ENCODE measurements around the gene TACR1. TPM values are rescaled to one million over a fixed set of nuclear protein-coding genes. Genes with fewer than 3 reads are reported as not detected.

Gene TACR1
- total and polyA plus RNA-seq, 2 of the 4 experiments (the other 2 are of a cell fraction), result under 0.01 to 0.09 TPM

GRCh38 chr2:75076088-75076487 lies 123.2 kb downstream of the TACR1 start:
- Histone ChIP-seq H3K4me1 (ENCODE audit: control insufficient read depth, insufficient read depth, low read length) (peaks cover 5% of the 10 kb centered on the region; the same call in 1 of the 2 replicates), H3K56ac (ENCODE audit: extremely low read depth, insufficient read depth, low read length) (no peak overlapping the region), H3K27ac (ENCODE audit: insufficient read depth, low read length) (no peak overlapping the region), H4K20me1 (ENCODE audit: insufficient read depth, low read length) (no peaks in the 10 kb centered on the region), H4K91ac (ENCODE audit: insufficient read depth, low read depth, low read length) (no peak overlapping the region), H3K23ac (ENCODE audit: low read depth, low read length) (no peak overlapping the region), H3K79me1 (ENCODE audit: low read depth in 1 of 2, low read length in 2 of 2) (no peaks in the 10 kb centered on the region), H4K8ac (ENCODE audit: low read depth in 2 of 2, low read length in 2 of 2) (no peak overlapping the region), H3K9me3 (ENCODE audit: control insufficient read depth, insufficient read depth, low read length) (no peaks in the 10 kb centered on the region), H3K36me3 (ENCODE audit: control insufficient read depth, insufficient read depth, low read length) (no peaks in the 10 kb centered on the region), H3K27me3 (ENCODE audit: control insufficient read depth, insufficient read depth, low read length) (no peaks in the 10 kb centered on the region), H2AK5ac (ENCODE audit: low read depth, low read length) (no peak overlapping the region), H3K14ac (replicated peaks; ENCODE audit: low read depth, low read length) (no peak overlapping the region), H3K18ac (ENCODE audit: low read depth, low read length) (no peak overlapping the region), H3K4me2 (ENCODE audit: low read depth, low read length) (no peak overlapping the region), H3K9ac (ENCODE audit: low read depth, low read length) (no peak overlapping the region), H2BK120ac (ENCODE audit: low read depth, low read length) (no peak overlapping the region), H2BK5ac (ENCODE audit: low read depth, low read length, poor library complexity, severe bottlenecking) (no peak overlapping the region), H3K4ac (ENCODE audit: low read depth, low read length) (no peak overlapping the region), H2BK20ac (ENCODE audit: low read depth, low read length) (no peak overlapping the region), H2AK9ac (replicated peaks; ENCODE audit: low read depth, low read length, poor library complexity) (no peak overlapping the region), H4K5ac (ENCODE audit: low read depth, low read length) (no peak overlapping the region), H2AFZ (replicated peaks; ENCODE audit: low read length, poor library complexity) (no peak overlapping the region), H2BK15ac (ENCODE audit: low read depth, low read length) (no peak overlapping the region), H3K9me1 (ENCODE audit: insufficient read depth, low read length) (peaks cover 5% of the 10 kb centered on the region; the same call in 1 of the 2 replicates), H3K4me3 (ENCODE audit: insufficient read depth, low read depth, low read length) (no peak overlapping the region)
- ATAC-seq (ENCODE audit: low read depth) (no peak), DNase-seq (no peak)
- TF ChIP-seq MXI1 (IDR thresholded peaks at IDR 0.05; ENCODE audit: borderline replicate concordance, low read depth, low read length) (no peak), MAZ (IDR thresholded peaks at IDR 0.05; ENCODE audit: borderline replicate concordance, low read depth, low read length) (no peak), SMC3 (IDR thresholded peaks at IDR 0.05; ENCODE audit: low read depth, low read length) (no peak), CTCF (conservative IDR thresholded peaks at IDR 0.05; ENCODE audit: low read depth, low read length) (no peak), POLR2A (IDR thresholded peaks at IDR 0.05; ENCODE audit: low read depth, low read length) (no peak), ELK1 (IDR thresholded peaks at IDR 0.05; ENCODE audit: borderline replicate concordance, low read depth, low read length) (no peak), CHD1 (IDR thresholded peaks at IDR 0.05; ENCODE audit: low read depth, low read length) (no peak), RAD21 (IDR thresholded peaks at IDR 0.05; ENCODE audit: low read length) (no peak), RCOR1 (IDR thresholded peaks at IDR 0.05; ENCODE audit: insufficient replicate concordance, low read length) (no peak), NFE2L2 (IDR thresholded peaks at IDR 0.05; ENCODE audit: low read depth, low read length) (no peak), USF2 (IDR thresholded peaks at IDR 0.05; ENCODE audit: low read depth, low read length) (no peak)
- dilution Hi-C loops (cut with HindIII; ENCODE audit: low sequenced_read_pairs, unreplicated experiment) (no loop called here), intact Hi-C loops (cut with micrococcal nuclease) (no loop called here), in situ Hi-C loops (cut with MboI; ENCODE audit: low sequenced_read_pairs) (no loop called here)
- POLR2A ChIA-PET (ENCODE audit: unreplicated experiment), result no interaction called here
- WGBS, 2 experiments (ENCODE audit: extremely low coverage in 2 of 2, insufficient read length in 1 of 2), result 89% methylated on average over 1 of the region's 2 CpGs; no CpG with 5 or more reads in 1 of the 2 experiments
- no TSS peak for BruUV-seq (replicated peaks)
- CTCF ChIA-PET, result interaction anchor here (1.6 kb wide), 1 partner anchor 11 kb away, joined by 5 read pairs; no protein-coding TSS in a partner anchor
